Ishikawa (cell line): ENCODE results near the gene CREB3L2.

Experiments
- CEBPB ChIP-seq: IDR thresholded peaks from 2 replicates; pipeline ENCODE4 v1.6.1; 2012
- CREB1 ChIP-seq: IDR thresholded peaks from 2 replicates; pipeline ENCODE4 v1.6.1; 2012; ENCODE audit warnings: low read depth
- EGR1 ChIP-seq: IDR thresholded peaks from 2 replicates; pipeline ENCODE4 v1.6.1; 2012
- EP300 ChIP-seq: IDR thresholded peaks from 2 replicates; pipeline ENCODE4 v1.6.1; 2012; ENCODE audit warnings: borderline replicate concordance
- FOXM1 ChIP-seq: IDR thresholded peaks from 2 replicates; pipeline ENCODE4 v1.6.1; 2012; ENCODE audit warnings: low read depth, borderline replicate concordance
- MAX ChIP-seq: IDR thresholded peaks from 2 replicates; pipeline ENCODE4 v1.6.1; 2012
- NFIC ChIP-seq: IDR thresholded peaks from 2 replicates; pipeline ENCODE4 v1.6.1; 2012
- RAD21 ChIP-seq: IDR thresholded peaks from 2 replicates; pipeline ENCODE4 v1.6.1; 2012; ENCODE audit warnings: low read depth
- REST ChIP-seq: IDR thresholded peaks from 2 replicates; pipeline ENCODE4 v1.6.1; 2012; ENCODE audit warnings: low read depth, mild to moderate bottlenecking
- TAF1 ChIP-seq: IDR thresholded peaks from 2 replicates; pipeline ENCODE4 v1.6.1; 2012; ENCODE audit warnings: low read depth, mild to moderate bottlenecking
- TCF12 ChIP-seq: IDR thresholded peaks from 2 replicates; pipeline ENCODE4 v1.6.1; 2012; ENCODE audit warnings: low read depth
- TEAD4 ChIP-seq: IDR thresholded peaks from 2 replicates; pipeline ENCODE4 v1.6.1; 2012
- USF1 ChIP-seq: IDR thresholded peaks from 2 replicates; pipeline ENCODE4 v1.6.1; 2012
- YY1 ChIP-seq: IDR thresholded peaks from 2 replicates; pipeline ENCODE4 v1.6.1; 2012; ENCODE audit warnings: low read depth
- ZBTB7A ChIP-seq: IDR thresholded peaks from 2 replicates; pipeline ENCODE4 v1.6.1; 2012; ENCODE audit warnings: low read depth

The CREB3L2 gene

GRCh38 chr7:137832382-137832781, 169.5 kb downstream of the CREB3L2 start:
- TF ChIP-seq CEBPB, result no peak
- TF ChIP-seq FOXM1, result no peak
- no peak for TF ChIP-seq NFIC
- TF ChIP-seq REST, result no peak
- TF ChIP-seq YY1, result no peak
- TF ChIP-seq CREB1, result no peak
- no peak for TF ChIP-seq TEAD4
- TF ChIP-seq TAF1, result no peak
- no peak for TF ChIP-seq RAD21
- no peak for TF ChIP-seq MAX
- TF ChIP-seq EP300, result no peak
- no peak for TF ChIP-seq USF1
- no peak for TF ChIP-seq EGR1
- no peak for TF ChIP-seq TCF12
- no peak for TF ChIP-seq ZBTB7A

GRCh38 chr7:137829337-137829992, 172.4 kb downstream of the CREB3L2 start:
- TF ChIP-seq CREB1, result no peak
- TF ChIP-seq TEAD4, result no peak
- no peak for TF ChIP-seq REST
- TF ChIP-seq TCF12, result no peak
- TF ChIP-seq TAF1, result no peak
- TF ChIP-seq FOXM1, result no peak
- no peak for TF ChIP-seq NFIC
- no peak for TF ChIP-seq CEBPB
- TF ChIP-seq RAD21, result no peak
- no peak for TF ChIP-seq EP300
- TF ChIP-seq EGR1, result no peak
- no peak for TF ChIP-seq USF1
- TF ChIP-seq YY1, result no peak
- no peak for TF ChIP-seq MAX
- TF ChIP-seq ZBTB7A, result no peak

GRCh38 chr7:137828456-137828855, 173.4 kb downstream of the CREB3L2 start:
- TF ChIP-seq CEBPB (no peak), YY1 (no peak)

GRCh38 chr7:137825489-137825888, 176.4 kb downstream of the CREB3L2 start:
- TF ChIP-seq NFIC (no peak), TCF12 (no peak), TEAD4 (no peak), ZBTB7A (no peak), EGR1 (no peak), MAX (no peak), FOXM1 (no peak), REST (no peak), EP300 (no peak), RAD21 (no peak)
